ENCODE data around the gene AMER2. TPM values are rescaled to one million over a fixed set of nuclear protein-coding genes. Genes with fewer than 3 reads are reported as not detected.

Gene AMER2
- total RNA-seq (2022; extraction: Qiagen RNA extraction; ENCODE audit: low read depth) = not detected in 5 replicates

DNA sequence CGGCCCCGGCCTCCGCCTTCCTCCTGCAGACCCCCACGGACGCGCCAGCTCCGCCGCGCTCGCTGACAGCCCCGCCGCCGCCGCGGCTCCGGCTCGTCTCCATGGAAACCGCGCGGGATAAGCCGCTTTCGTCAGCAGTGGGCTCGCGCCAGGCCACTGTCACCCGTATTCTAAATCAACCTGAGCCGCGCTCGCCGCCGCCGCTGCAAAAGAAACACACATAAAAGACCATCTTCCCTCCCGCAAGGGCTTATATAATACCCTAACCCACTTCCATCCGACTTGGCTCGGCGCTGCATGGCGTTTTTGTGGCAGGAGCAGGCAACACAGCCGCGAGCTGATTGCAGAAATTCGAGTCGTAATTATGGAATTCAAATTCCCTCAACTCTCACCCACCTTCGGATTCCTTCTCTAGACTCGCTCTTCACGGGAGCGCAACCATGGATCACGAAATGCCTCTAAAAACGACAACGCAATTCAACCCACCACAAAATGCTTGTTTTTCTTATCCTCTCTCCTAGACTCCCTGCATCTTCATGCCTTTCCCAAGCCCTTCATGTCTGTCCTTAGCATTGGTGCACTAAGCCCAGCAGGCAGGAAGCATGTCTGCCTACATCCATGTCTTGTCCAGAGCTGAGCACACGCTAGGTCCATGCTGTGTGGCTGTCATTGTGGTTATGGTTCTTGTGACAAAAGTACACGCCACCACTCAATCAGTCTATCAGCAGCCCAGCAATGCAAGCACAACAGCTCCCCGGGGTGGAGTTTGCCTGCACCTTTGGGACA, at the start of gene AMER2:
TSS of gene AMER2 (minus strand) at position 772 of the 786 bp plus-strand sequence. CDS start at position 103, 669 bp downstream.

Other genes with a start within 250 kb of the AMER2 start
- gene PABPC3, start 76.2 kb downstream of the AMER2 start, total RNA-seq (2022; extraction: Qiagen RNA extraction; ENCODE audit: low read depth) = 0.10 to 0.20 TPM (median 0.16 TPM) in 5 replicates
- gene MTMR6, start 115.2 kb upstream of the AMER2 start, total RNA-seq (2022; extraction: Qiagen RNA extraction; ENCODE audit: low read depth) = 6.3 to 10.4 TPM (median 9.4 TPM) in 5 replicates
- gene NUP58, start 129.3 kb upstream of the AMER2 start, total RNA-seq (2022; extraction: Qiagen RNA extraction; ENCODE audit: low read depth) = 17.5 to 20.4 TPM (median 18.6 TPM) in 5 replicates
- gene ATP8A2, start 199.7 kb upstream of the AMER2 start, total RNA-seq (2022; extraction: Qiagen RNA extraction; ENCODE audit: low read depth) = 0.01 TPM in 1 of 5 replicates, not detected in the others

Measured in A549 treated with GW870086 at 1 μM for 4 hours (cell line).